Endothelial cell of umbilical vein (primary cell): ENCODE data around the gene MYCBP2. TPM values are rescaled to one million over a fixed set of nuclear protein-coding genes. Genes with fewer than 3 reads are reported as not detected.

Experiments
- BruUV-seq: library from RNA; stranded (reverse); fragments of 400-500 nt; replicated peaks from 2 replicates; lab custom pipeline; 2021; lab: Mats Ljungman, UMichigan
- CTCF ChIA-PET: fragments of 300-600, 350-600 bp; sonication (Branson Sonifier 250); formaldehyde crosslinking; loops from one replicate; lab custom pipeline; 2021; ENCODE audit warnings: antibody characterized with exemption, inconsistent platforms; lab: Charles Lee
- POLR2A ChIA-PET: fragments of 300-600, 350-600 bp; sonication (Branson Sonifier 250); formaldehyde crosslinking; loops from one replicate; lab custom pipeline; 2021; ENCODE audit warnings: antibody characterized with exemption, inconsistent platforms; lab: Charles Lee
- DNase-seq: peaks from one replicate; pipeline ENCODE4 v3.0.0-alpha.2; 2011; ENCODE audit warnings: low read depth, low spot score
- FAIRE-seq: peaks from 2 replicates; lab custom pipeline; 2011; peaks lifted over from hg19 to GRCh38; lab: Jason Lieb, UNC
- H2AFZ ChIP-seq: 2 replicates; pipeline ENCODE4 v1.6.0; 2012; ENCODE audit warnings: low read depth, low read length, control low read depth, inconsistent platforms
- H3K27ac ChIP-seq: 2 replicates; pipeline ENCODE4 v1.5.1; 2011; ENCODE audit warnings: low read depth, mild to moderate bottlenecking, control low read depth, low read length, moderate library complexity; ENCODE audit not compliant: insufficient read depth
- H3K27me3 ChIP-seq, 2 experiments: 2 replicates each; pipeline versions ENCODE4 v1.6.0 to v1.6.1; 2011; ENCODE audit warnings: low read length in 2 of 2, mixed read lengths in 1 of 2; ENCODE audit not compliant: control insufficient read depth in 2 of 2, insufficient read depth in 2 of 2
- H3K36me3 ChIP-seq, 2 experiments: 2 replicates in 1 of 2; 3 replicates in 1 of 2; pipeline ENCODE4 v1.5.1; 2011; ENCODE audit warnings: low read length in 2 of 2, mild to moderate bottlenecking in 1 of 2, moderate library complexity in 1 of 2; ENCODE audit not compliant: control insufficient read depth in 2 of 2, insufficient read depth in 2 of 2; ENCODE audit errors: extremely low read depth in 1 of 2
- H3K4me1 ChIP-seq: 3 replicates; pipeline ENCODE4 v1.5.1; 2011; ENCODE audit warnings: mild to moderate bottlenecking, low read length; ENCODE audit not compliant: control insufficient read depth, insufficient read depth; ENCODE audit errors: extremely low read depth
- H3K4me2 ChIP-seq: 2 replicates; pipeline ENCODE4 v1.6.1; 2011; ENCODE audit warnings: low read length, control low read depth, mixed read lengths; ENCODE audit not compliant: insufficient read depth
- H3K4me3 ChIP-seq, 3 experiments: fragments of 200-600 bp in 1 of 3; sonication (generic), shearing (Covaris generic) in 1 of 3; replicated peaks in 1 of 3; 2 replicates each; pipeline ENCODE4 v1.5.1; 2011 to 2016; ENCODE audit warnings: control low read depth in 3 of 3, low read length in 3 of 3, mild to moderate bottlenecking in 2 of 3, inconsistent platforms in 1 of 3, low read depth in 1 of 3, moderate library complexity in 1 of 3; ENCODE audit not compliant: insufficient read depth in 1 of 3
- H3K79me2 ChIP-seq: 2 replicates; pipeline ENCODE4 v1.6.0; 2012; ENCODE audit warnings: low read length, inconsistent platforms; ENCODE audit not compliant: control insufficient read depth, insufficient read depth
- H3K9ac ChIP-seq: replicated peaks from 2 replicates; pipeline ENCODE3; 2011; ENCODE audit warnings: low read length, control low read depth; ENCODE audit not compliant: insufficient read depth; ENCODE audit errors: extremely low read depth
- H3K9me1 ChIP-seq: replicated peaks from 3 replicates; pipeline ENCODE4 v1.6.0; 2011; ENCODE audit warnings: mild to moderate bottlenecking, low read length; ENCODE audit not compliant: control insufficient read depth, insufficient read depth; ENCODE audit errors: extremely low read depth
- H3K9me3 ChIP-seq: replicated peaks from 2 replicates; pipeline ENCODE4 v1.5.1; 2012; ENCODE audit warnings: low read length, inconsistent platforms; ENCODE audit not compliant: control insufficient read depth, insufficient read depth
- H4K20me1 ChIP-seq: replicated peaks from 2 replicates; pipeline ENCODE3; 2011; ENCODE audit warnings: mild to moderate bottlenecking, low read length; ENCODE audit not compliant: control insufficient read depth, insufficient read depth; ENCODE audit errors: extremely low read depth
- CTCF ChIP-seq, 2 donors: IDR thresholded peaks; 1 replicate in 1 of 2; 2 replicates in 1 of 2; pipeline ENCODE4 v1.5.1; 2011; ENCODE audit warnings: low read length in 2 of 2, mild to moderate bottlenecking in 2 of 2, moderate library complexity in 2 of 2, control low read depth in 1 of 2, inconsistent platforms in 1 of 2, low read depth in 1 of 2; ENCODE audit not compliant: insufficient read depth in 1 of 2; ENCODE audit errors: extremely low read depth in 1 of 2
- EZH2 ChIP-seq: IDR thresholded peaks from 2 replicates; pipeline ENCODE4 v1.6.1; 2012; ENCODE audit warnings: borderline replicate concordance, low read depth, mild to moderate bottlenecking, moderate library complexity, low read length, inconsistent platforms; ENCODE audit not compliant: severe bottlenecking
- FOS ChIP-seq: IDR thresholded peaks from 2 replicates; pipeline ENCODE4 v1.6.1; 2011; ENCODE audit warnings: mild to moderate bottlenecking, low read length, moderate library complexity, borderline replicate concordance; ENCODE audit not compliant: insufficient read depth
- GATA2 ChIP-seq: IDR thresholded peaks from 2 replicates; pipeline ENCODE4 v1.7.0; 2011; ENCODE audit warnings: low read depth, mild to moderate bottlenecking, moderate library complexity, mixed read lengths, low read length; ENCODE audit not compliant: insufficient read length, insufficient read depth
- JUN ChIP-seq: IDR thresholded peaks from 2 replicates; pipeline ENCODE4 v1.6.1; 2011; ENCODE audit warnings: borderline replicate concordance, low read depth; ENCODE audit not compliant: insufficient read length, insufficient read depth
- MAX ChIP-seq: IDR thresholded peaks from 2 replicates; pipeline ENCODE4 v1.6.1; 2011; ENCODE audit not compliant: insufficient read depth, insufficient read length
- MYC ChIP-seq: IDR thresholded peaks from one replicate; pipeline ENCODE4 v1.6.1; 2011; ENCODE audit warnings: mild to moderate bottlenecking, low read depth, low read length
- POLR2A ChIP-seq: IDR thresholded peaks from 2 replicates; pipeline ENCODE4 v1.6.1; 2012; ENCODE audit warnings: low read depth, mild to moderate bottlenecking, control low read depth, low read length
- POLR2AphosphoS5 ChIP-seq: IDR thresholded peaks from 2 replicates; pipeline ENCODE4 v1.6.1; 2012; ENCODE audit warnings: low read depth, mild to moderate bottlenecking, control low read depth, low read length, moderate library complexity; ENCODE audit not compliant: insufficient read depth
- dilution Hi-C: fragments of 300-500 bp; cut with MboI; formaldehyde crosslinking; loops from one replicate; pipeline ENCODE4 v1.15.0; 2019; ENCODE audit warnings: low sequenced_read_pairs; ENCODE audit not compliant: extremely low pct_ligation_motif_present
- intact Hi-C: fragments of 100-400 bp; cut with micrococcal nuclease; formaldehyde crosslinking; loops from one replicate; pipeline ENCODE4 v1.10.0; 2022
- polyA plus RNA-seq, 4 experiments: library from polyadenylated mRNA; depleted of rRNA in 3 of 4; stranded (reverse) in 3 of 4; unstranded in 1 of 4; fragments of >200 nt; gene quantifications; 2 replicates each; pipeline versions ENCODE4 v1.2.1 to v1.2.3, GENCODE V29; 2011 to 2012; ENCODE audit warnings: missing spikeins in 1 of 4
- total RNA-seq: library from RNA; stranded (reverse); gene quantifications from 2 replicates; pipeline ENCODE4 v1.2.3, GENCODE V29; 2021

MYCBP2 gene
- total and polyA plus RNA-seq, 2 donors (not counting 3 experiments of a cell fraction or from before 2014, with no cell fraction given), result 30.5 to 89.8 TPM

DNA sequence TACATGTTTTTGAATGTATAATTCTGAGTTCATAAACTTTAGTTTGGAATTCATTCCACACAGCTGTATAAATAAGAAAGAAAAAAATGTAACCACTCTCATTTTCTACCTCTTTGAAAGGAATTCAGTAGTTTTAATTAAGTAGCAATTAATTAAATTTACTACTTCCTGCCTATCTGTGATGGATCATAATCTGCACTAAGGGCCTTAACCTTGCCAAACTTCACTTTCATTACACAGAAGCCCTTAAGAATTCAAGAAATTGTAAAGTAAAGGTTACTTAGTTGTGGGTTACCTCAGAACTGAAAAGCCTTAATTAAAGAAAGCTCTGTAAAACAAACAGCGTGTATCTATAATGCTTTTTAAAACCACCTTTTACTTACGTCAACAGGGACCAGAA is 188.1 kb downstream of the MYCBP2 start:
- intact Hi-C loops (no loop called here), dilution Hi-C loops (no loop called here)
- peaks cover 7 to 8% of the 10 kb centered on the region in 2 experiments for H3K36me3 ChIP-seq
- BruUV-seq, result no TSS peak
- no peak overlapping the region for H3K27ac ChIP-seq
- no peak overlapping the region for H3K9ac ChIP-seq
- CTCF ChIA-PET, result no interaction called here
- no peak for TF ChIP-seq GATA2
- no peak for TF ChIP-seq POLR2A
- no peak for TF ChIP-seq JUN
- no peak for TF ChIP-seq POLR2AphosphoS5
- no peak for TF ChIP-seq MYC
- TF ChIP-seq FOS, result no peak
- TF ChIP-seq EZH2, result no peak
- no peak for TF ChIP-seq CTCF (IDR thresholded peaks at IDR 0.05; ENCODE audit: extremely low read depth in 1 of 2, insufficient read depth in 1 of 2, low read depth in 1 of 2, low read length in 2 of 2)
- TF ChIP-seq MAX, result no peak
- no peak overlapping the region for H3K4me3 ChIP-seq
- H4K20me1 ChIP-seq, result no peaks in the 10 kb centered on the region
- H3K4me2 ChIP-seq, result no peak overlapping the region
- H3K9me1 ChIP-seq, result no peaks in the 10 kb centered on the region
- no peaks in the 10 kb centered on the region for H3K27me3 ChIP-seq
- DNase-seq (no peak), FAIRE-seq (no peak)
- H3K9me3 ChIP-seq, result no peaks in the 10 kb centered on the region
- H3K4me1 ChIP-seq, result no peaks in the 10 kb centered on the region
- POLR2A ChIA-PET, result no interaction called here
- no peak overlapping the region for H2AFZ ChIP-seq
- no peaks in the 10 kb centered on the region for H3K79me2 ChIP-seq
